K562 (cell line): ENCODE measurements around the gene IGSF8. TPM values are rescaled to one million over a fixed set of nuclear protein-coding genes. Genes with fewer than 3 reads are reported as not detected.
A peak's percentile ranks its signal among the peaks of the same experiment; 100 is the strongest.

ENCODE experiments used
- DACH1 ChIP-seq: fragments of 450-650 bp; IDR thresholded peaks from 2 replicates; pipeline ENCODE4 v1.6.1; 2018; ENCODE audit not compliant: partially characterized antibody
- FOXJ2 ChIP-seq: fragments of 200-800 bp; sonication (Bioruptor generic); IDR thresholded peaks from 2 replicates; pipeline ENCODE4 v1.6.1; 2016; ENCODE audit warnings: missing genetic modification characterization, missing compliant biosample characterization
- GATAD2A ChIP-seq: fragments of 450-650 bp; IDR thresholded peaks from 2 replicates; pipeline ENCODE4 v1.6.1; 2017
- ILF3 ChIP-seq: fragments of 450-650 bp; IDR thresholded peaks from 2 replicates; pipeline ENCODE4 v1.6.1; 2018; ENCODE audit warnings: antibody characterized with exemption, mild to moderate bottlenecking, moderate library complexity, borderline replicate concordance
- PML ChIP-seq: IDR thresholded peaks from 2 replicates; pipeline ENCODE4 v1.6.1; 2012; ENCODE audit warnings: low read length, inconsistent platforms
- POLR2H ChIP-seq: IDR thresholded peaks from 2 replicates; pipeline ENCODE4 v1.6.1; 2016; ENCODE audit warnings: missing genetic modification characterization, low read depth, mild to moderate bottlenecking, control low read depth, missing compliant biosample characterization, moderate library complexity
- ZBTB17 ChIP-seq: fragments of 450-650 bp; formaldehyde crosslinking; IDR thresholded peaks from 2 replicates; pipeline ENCODE4 v1.4.0; 2020; ENCODE audit warnings: mild to moderate bottlenecking
- ZC3H11A ChIP-seq: IDR thresholded peaks from 2 replicates; pipeline ENCODE4 v1.6.1; 2012; ENCODE audit warnings: low read depth, low read length, improper control_type of control experiment
- ZNF445 ChIP-seq: fragments of 250-450 bp; sonication (Bioruptor Pico); IDR thresholded peaks from 2 replicates; pipeline ENCODE4 v1.4.0; 2020; ENCODE audit warnings: low read depth, mild to moderate bottlenecking, moderate library complexity
- polyA plus RNA-seq, 8 experiments: library from polyadenylated mRNA; depleted of rRNA in 4 of 8; stranded (reverse) in 5 of 8; unstranded in 3 of 8; fragments of >200 nt; fragmentation: Nextera tagmentation in 2 of 8; fragmentation: Illumina TruSeq in 1 of 8; extraction: Ambion mirVana in 2 of 8; extraction: Trizol in 1 of 8; gene quantifications; 2 replicates each; pipeline versions ENCODE4 v1.2.1 to v1.2.3, GENCODE V29; 2011 to 2014; ENCODE audit warnings: inconsistent platforms in 1 of 8, missing spikeins in 1 of 8
- total RNA-seq, 7 experiments: library from RNA; depleted of rRNA in 6 of 7; stranded (reverse); fragments of >200 nt in 6 of 7; fragmentation: Illumina TruSeq in 2 of 7; extraction: Trizol in 2 of 7; gene quantifications; 2 replicates each; pipeline versions ENCODE4 v1.2.1 to v1.2.3, GENCODE V29; 2011 to 2021; ENCODE audit warnings: low replicate concordance in 1 of 7
- TF ChIP-seq, protein P1 (sequence below), 2 experiments: fragments of 450-650 bp; IDR thresholded peaks; 2 replicates each; pipeline ENCODE4 v1.6.1; 2018; ENCODE audit warnings: mild to moderate bottlenecking in 2 of 2, low read depth in 1 of 2; ENCODE audit not compliant: partially characterized antibody in 2 of 2
- TF ChIP-seq, protein P2 (sequence below): fragments of 450-650 bp; IDR thresholded peaks from 2 replicates; pipeline ENCODE4 v1.6.1; 2018; ENCODE audit not compliant: partially characterized antibody
- TF ChIP-seq, protein P3 (sequence below), 3 experiments: fragments of 200-800 bp in 1 of 3; fragments of 250-450 bp in 1 of 3; fragments of 450-650 bp in 1 of 3; sonication (Bioruptor Pico) in 1 of 3; sonication (Bioruptor generic) in 1 of 3; formaldehyde crosslinking in 1 of 3; IDR thresholded peaks; 2 replicates each; pipeline versions ENCODE4 v1.6.1 to v1.8.0; 2016 to 2022; ENCODE audit warnings: mild to moderate bottlenecking in 2 of 3, missing genetic modification characterization in 2 of 3, missing compliant biosample characterization in 1 of 3, moderate library complexity in 1 of 3
- TF ChIP-seq, protein P4 (sequence below): fragments of 450-650 bp; IDR thresholded peaks from 2 replicates; pipeline ENCODE4 v1.6.1; 2016; ENCODE audit warnings: antibody characterized with exemption

Gene IGSF8
- total and polyA plus RNA-seq, 9 of the 15 experiments (the other 6 are each of a cell fraction or from before 2014, with no cell fraction given), result 0.32 to 11.7 (median 3.2) TPM

DNA sequence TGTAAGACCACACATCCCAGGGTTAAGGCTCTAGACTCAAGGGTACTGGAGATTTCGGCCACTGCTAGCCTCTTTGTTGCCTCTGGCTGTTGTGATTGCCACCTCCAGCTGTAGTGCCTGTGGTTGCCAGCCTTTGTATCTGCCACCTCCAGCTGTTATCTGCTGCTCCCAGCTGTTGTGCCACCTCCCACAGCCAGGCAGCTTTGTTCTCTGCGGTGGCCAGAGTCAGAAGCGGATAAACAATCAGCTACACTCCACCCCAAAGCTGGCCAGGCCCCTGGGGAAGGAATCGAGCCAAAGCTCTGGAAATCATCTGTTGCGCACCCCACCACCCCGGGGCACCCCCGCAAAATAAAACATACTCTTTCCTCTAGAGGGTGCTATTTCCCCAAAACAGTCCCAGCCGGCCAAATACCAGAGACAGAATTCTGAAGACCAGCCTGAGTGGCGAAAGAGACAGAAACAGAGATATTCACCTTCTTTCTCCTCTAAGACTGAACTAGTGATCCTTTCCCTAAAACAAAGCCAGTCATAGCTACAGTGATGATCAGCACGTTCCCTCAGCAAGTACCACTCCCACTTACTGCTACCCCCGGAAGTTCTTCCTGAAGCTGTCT is 51.8 kb downstream of the IGSF8 start (continued):
- TF ChIP-seq GATAD2A (no peak), POLR2H (tag) (no peak), ZC3H11A (no peak), DACH1 (peak; percentile 99), ZBTB17 (CRISPR knock-in tag) (peak; percentile 76; the same call in 1 of the 2 replicates), PML (peak; percentile 98), ILF3 (no peak), ZNF445 (CRISPR knock-in tag) (no peak), FOXJ2 (tag) (peak; percentile 90)
- TF ChIP-seq, protein P1, sequence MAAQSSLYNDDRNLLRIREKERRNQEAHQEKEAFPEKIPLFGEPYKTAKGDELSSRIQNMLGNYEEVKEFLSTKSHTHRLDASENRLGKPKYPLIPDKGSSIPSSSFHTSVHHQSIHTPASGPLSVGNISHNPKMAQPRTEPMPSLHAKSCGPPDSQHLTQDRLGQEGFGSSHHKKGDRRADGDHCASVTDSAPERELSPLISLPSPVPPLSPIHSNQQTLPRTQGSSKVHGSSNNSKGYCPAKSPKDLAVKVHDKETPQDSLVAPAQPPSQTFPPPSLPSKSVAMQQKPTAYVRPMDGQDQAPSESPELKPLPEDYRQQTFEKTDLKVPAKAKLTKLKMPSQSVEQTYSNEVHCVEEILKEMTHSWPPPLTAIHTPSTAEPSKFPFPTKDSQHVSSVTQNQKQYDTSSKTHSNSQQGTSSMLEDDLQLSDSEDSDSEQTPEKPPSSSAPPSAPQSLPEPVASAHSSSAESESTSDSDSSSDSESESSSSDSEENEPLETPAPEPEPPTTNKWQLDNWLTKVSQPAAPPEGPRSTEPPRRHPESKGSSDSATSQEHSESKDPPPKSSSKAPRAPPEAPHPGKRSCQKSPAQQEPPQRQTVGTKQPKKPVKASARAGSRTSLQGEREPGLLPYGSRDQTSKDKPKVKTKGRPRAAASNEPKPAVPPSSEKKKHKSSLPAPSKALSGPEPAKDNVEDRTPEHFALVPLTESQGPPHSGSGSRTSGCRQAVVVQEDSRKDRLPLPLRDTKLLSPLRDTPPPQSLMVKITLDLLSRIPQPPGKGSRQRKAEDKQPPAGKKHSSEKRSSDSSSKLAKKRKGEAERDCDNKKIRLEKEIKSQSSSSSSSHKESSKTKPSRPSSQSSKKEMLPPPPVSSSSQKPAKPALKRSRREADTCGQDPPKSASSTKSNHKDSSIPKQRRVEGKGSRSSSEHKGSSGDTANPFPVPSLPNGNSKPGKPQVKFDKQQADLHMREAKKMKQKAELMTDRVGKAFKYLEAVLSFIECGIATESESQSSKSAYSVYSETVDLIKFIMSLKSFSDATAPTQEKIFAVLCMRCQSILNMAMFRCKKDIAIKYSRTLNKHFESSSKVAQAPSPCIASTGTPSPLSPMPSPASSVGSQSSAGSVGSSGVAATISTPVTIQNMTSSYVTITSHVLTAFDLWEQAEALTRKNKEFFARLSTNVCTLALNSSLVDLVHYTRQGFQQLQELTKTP (IDR thresholded peaks at IDR 0.05; ENCODE audit: low read depth in 1 of 2, partially characterized antibody in 2 of 2), result peak in 1 of 2 experiments; percentile 92
- TF ChIP-seq, protein P2, sequence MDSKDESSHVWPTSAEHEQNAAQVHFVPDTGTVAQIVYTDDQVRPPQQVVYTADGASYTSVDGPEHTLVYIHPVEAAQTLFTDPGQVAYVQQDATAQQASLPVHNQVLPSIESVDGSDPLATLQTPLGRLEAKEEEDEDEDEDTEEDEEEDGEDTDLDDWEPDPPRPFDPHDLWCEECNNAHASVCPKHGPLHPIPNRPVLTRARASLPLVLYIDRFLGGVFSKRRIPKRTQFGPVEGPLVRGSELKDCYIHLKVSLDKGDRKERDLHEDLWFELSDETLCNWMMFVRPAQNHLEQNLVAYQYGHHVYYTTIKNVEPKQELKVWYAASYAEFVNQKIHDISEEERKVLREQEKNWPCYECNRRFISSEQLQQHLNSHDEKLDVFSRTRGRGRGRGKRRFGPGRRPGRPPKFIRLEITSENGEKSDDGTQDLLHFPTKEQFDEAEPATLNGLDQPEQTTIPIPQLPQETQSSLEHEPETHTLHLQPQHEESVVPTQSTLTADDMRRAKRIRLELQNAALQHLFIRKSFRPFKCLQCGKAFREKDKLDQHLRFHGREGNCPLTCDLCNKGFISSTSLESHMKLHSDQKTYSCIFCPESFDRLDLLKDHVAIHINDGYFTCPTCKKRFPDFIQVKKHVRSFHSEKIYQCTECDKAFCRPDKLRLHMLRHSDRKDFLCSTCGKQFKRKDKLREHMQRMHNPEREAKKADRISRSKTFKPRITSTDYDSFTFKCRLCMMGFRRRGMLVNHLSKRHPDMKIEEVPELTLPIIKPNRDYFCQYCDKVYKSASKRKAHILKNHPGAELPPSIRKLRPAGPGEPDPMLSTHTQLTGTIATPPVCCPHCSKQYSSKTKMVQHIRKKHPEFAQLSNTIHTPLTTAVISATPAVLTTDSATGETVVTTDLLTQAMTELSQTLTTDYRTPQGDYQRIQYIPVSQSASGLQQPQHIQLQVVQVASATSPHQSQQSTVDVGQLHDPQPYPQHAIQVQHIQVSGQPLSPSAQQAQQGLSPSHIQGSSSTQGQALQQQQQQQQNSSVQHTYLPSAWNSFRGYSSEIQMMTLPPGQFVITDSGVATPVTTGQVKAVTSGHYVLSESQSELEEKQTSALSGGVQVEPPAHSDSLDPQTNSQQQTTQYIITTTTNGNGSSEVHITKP, result peak; percentile 5
- TF ChIP-seq, protein P3, sequence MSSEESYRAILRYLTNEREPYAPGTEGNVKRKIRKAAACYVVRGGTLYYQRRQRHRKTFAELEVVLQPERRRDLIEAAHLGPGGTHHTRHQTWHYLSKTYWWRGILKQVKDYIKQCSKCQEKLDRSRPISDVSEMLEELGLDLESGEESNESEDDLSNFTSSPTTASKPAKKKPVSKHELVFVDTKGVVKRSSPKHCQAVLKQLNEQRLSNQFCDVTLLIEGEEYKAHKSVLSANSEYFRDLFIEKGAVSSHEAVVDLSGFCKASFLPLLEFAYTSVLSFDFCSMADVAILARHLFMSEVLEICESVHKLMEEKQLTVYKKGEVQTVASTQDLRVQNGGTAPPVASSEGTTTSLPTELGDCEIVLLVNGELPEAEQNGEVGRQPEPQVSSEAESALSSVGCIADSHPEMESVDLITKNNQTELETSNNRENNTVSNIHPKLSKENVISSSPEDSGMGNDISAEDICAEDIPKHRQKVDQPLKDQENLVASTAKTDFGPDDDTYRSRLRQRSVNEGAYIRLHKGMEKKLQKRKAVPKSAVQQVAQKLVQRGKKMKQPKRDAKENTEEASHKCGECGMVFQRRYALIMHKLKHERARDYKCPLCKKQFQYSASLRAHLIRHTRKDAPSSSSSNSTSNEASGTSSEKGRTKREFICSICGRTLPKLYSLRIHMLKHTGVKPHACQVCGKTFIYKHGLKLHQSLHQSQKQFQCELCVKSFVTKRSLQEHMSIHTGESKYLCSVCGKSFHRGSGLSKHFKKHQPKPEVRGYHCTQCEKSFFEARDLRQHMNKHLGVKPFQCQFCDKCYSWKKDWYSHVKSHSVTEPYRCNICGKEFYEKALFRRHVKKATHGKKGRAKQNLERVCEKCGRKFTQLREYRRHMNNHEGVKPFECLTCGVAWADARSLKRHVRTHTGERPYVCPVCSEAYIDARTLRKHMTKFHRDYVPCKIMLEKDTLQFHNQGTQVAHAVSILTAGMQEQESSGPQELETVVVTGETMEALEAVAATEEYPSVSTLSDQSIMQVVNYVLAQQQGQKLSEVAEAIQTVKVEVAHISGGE (CRISPR knock-in tag; IDR thresholded peaks at IDR 0.05), result peak in 1 of 3 experiments; percentile 84; a peak in 2 of 6 replicates
- TF ChIP-seq, protein P4, sequence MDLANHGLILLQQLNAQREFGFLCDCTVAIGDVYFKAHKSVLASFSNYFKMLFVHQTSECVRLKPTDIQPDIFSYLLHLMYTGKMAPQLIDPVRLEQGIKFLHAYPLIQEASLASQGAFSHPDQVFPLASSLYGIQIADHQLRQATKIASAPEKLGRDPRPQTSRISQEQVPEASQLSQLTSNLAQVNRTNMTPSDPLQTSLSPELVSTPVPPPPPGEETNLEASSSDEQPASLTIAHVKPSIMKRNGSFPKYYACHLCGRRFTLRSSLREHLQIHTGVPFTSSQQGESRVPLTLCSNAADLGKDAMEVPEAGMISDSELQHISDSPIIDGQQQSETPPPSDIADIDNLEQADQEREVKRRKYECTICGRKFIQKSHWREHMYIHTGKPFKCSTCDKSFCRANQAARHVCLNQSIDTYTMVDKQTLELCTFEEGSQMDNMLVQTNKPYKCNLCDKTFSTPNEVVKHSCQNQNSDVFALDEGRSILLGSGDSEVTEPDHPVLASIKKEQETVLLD, result peak; percentile 75; the same call in 1 of the 2 replicates
